Vagina (tissue), 2 donors: ENCODE results near the gene LSM12. TPM values are rescaled to one million over a fixed set of nuclear protein-coding genes. Genes with fewer than 3 reads are reported as not detected.
A peak's percentile ranks its signal among the peaks of the same experiment; 100 is the strongest.

Experiments used
- DNase-seq, 2 donors: peaks; one replicate each; pipeline ENCODE4 v3.0.0-alpha.2; 2017; ENCODE audit errors: extremely low spot score in 2 of 2
- H3K27ac ChIP-seq: fragments of 200-600 bp; sonication (generic); one replicate; pipeline ENCODE4 v1.5.1; 2019
- H3K27me3 ChIP-seq: fragments of 200-600 bp; sonication (generic); one replicate; pipeline ENCODE4 v1.5.1; 2019
- H3K36me3 ChIP-seq, 2 donors: fragments of 200-600 bp; sonication (generic); one replicate each; pipeline ENCODE4 v1.5.1; 2017 to 2019
- H3K4me1 ChIP-seq: fragments of 200-600 bp; sonication (generic); one replicate; pipeline ENCODE4 v1.5.1; 2019
- H3K4me3 ChIP-seq, 2 donors: fragments of 200-600 bp; sonication (generic); 1 replicate in 1 of 2; 2 replicates in 1 of 2; pipeline ENCODE4 v1.5.1; 2016 to 2019
- H3K9me3 ChIP-seq: fragments of 200-600 bp; sonication (generic); one replicate; pipeline ENCODE4 v1.5.1; 2019
- CTCF ChIP-seq, 3 experiments: fragments of 450-650 bp in 2 of 3; fragments of 200-600 bp in 1 of 3; sonication (generic) in 1 of 3; IDR thresholded peaks; one replicate each; pipeline ENCODE4 v1.5.1; 2017 to 2019; ENCODE audit warnings: antibody characterized with exemption in 3 of 3, mild to moderate bottlenecking in 2 of 3, moderate library complexity in 2 of 3
- POLR2A ChIP-seq, 2 donors: fragments of 450-650 bp; IDR thresholded peaks; one replicate each; pipeline ENCODE4 v1.6.1; 2017; ENCODE audit warnings: antibody characterized with exemption in 2 of 2, mild to moderate bottlenecking in 2 of 2, moderate library complexity in 2 of 2
- POLR2AphosphoS5 ChIP-seq, 2 donors: sonication (generic); formaldehyde crosslinking; IDR thresholded peaks; one replicate each; pipeline ENCODE4 v1.9.0; 2017; ENCODE audit warnings: antibody characterized with exemption in 2 of 2, mild to moderate bottlenecking in 2 of 2, low read depth in 1 of 2; ENCODE audit not compliant: insufficient read depth in 1 of 2
- intact Hi-C: fragments of 100-400 bp; cut with DNase I; formaldehyde crosslinking; loops from one replicate; pipeline ENCODE4 v1.15.1; 2023
- total RNA-seq: library from RNA; depleted of rRNA; stranded (reverse); fragments of >200 nt; gene quantifications from one replicate; pipeline ENCODE4 v1.2.3, GENCODE V29; 2016

LSM12 gene
- total RNA-seq, 1 donor from 2014 or later = 27.3 TPM

- peaks cover 14% of the 10 kb centered on the region for H3K4me1 ChIP-seq
- DNase-seq = no peak
- intact Hi-C loops = no loop called here
- no peaks in the 10 kb centered on the region for H3K27me3 ChIP-seq
- no peak overlapping the region for H3K27ac ChIP-seq
- no peak for TF ChIP-seq POLR2AphosphoS5 (IDR thresholded peaks at IDR 0.05; ENCODE audit: insufficient read depth in 1 of 2, low read depth in 1 of 2)
- no peak for TF ChIP-seq POLR2A (IDR thresholded peaks at IDR 0.05)
- TF ChIP-seq CTCF (IDR thresholded peaks at IDR 0.05) = no peak
- no peak overlapping the region for H3K4me3 ChIP-seq
- H3K36me3 ChIP-seq = peaks cover 0 to 60% of the 10 kb centered on the region in 2 donors
- H3K9me3 ChIP-seq = no peaks in the 10 kb centered on the region
These were observed 21.8 kb upstream of the LSM12 start for GRCh38 chr17:44088254-44088653.

- Histone ChIP-seq H3K36me3 (peaks cover 0 to 60% of the 10 kb centered on the region in 2 donors), H3K27me3 (no peaks in the 10 kb centered on the region), H3K4me3 (no peak overlapping the region), H3K4me1 (peaks cover 14% of the 10 kb centered on the region), H3K27ac (peak overlapping the region; percentile 45), H3K9me3 (no peaks in the 10 kb centered on the region)
- DNase-seq = no peak
- TF ChIP-seq POLR2A (IDR thresholded peaks at IDR 0.05) = no peak
- TF ChIP-seq CTCF (IDR thresholded peaks at IDR 0.05) = no peak
- no peak for TF ChIP-seq POLR2AphosphoS5 (IDR thresholded peaks at IDR 0.05; ENCODE audit: insufficient read depth in 1 of 2, low read depth in 1 of 2)
- intact Hi-C loops = no loop called here
These were observed 20.8 kb upstream of the LSM12 start for GRCh38 chr17:44087319-44087718.

GRCh38 chr17:44086364-44087311, 20.2 kb upstream of the LSM12 start:
- Histone ChIP-seq H3K4me1 (peaks cover 14% of the 10 kb centered on the region), H3K9me3 (no peaks in the 10 kb centered on the region), H3K4me3 (no peak overlapping the region), H3K36me3 (peaks cover 0 to 60% of the 10 kb centered on the region in 2 donors), H3K27me3 (no peaks in the 10 kb centered on the region), H3K27ac (peak overlapping the region; percentile 47)
- intact Hi-C loops = no loop called here
- TF ChIP-seq POLR2A (IDR thresholded peaks at IDR 0.05) (no peak), CTCF (IDR thresholded peaks at IDR 0.05) (no peak), POLR2AphosphoS5 (IDR thresholded peaks at IDR 0.05; ENCODE audit: insufficient read depth in 1 of 2, low read depth in 1 of 2) (peak in 1 of 2 donors; percentile 22)
- no peak for DNase-seq

GRCh38 chr17:44085908-44086307, 19.4 kb upstream of the LSM12 start:
- Histone ChIP-seq H3K4me3 (no peak overlapping the region), H3K36me3 (peaks cover 0 to 53% of the 10 kb centered on the region in 2 donors), H3K27me3 (no peaks in the 10 kb centered on the region), H3K27ac (no peak overlapping the region), H3K9me3 (no peaks in the 10 kb centered on the region), H3K4me1 (peaks cover 14% of the 10 kb centered on the region)
- no peak for DNase-seq
- TF ChIP-seq CTCF (IDR thresholded peaks at IDR 0.05) = no peak
- intact Hi-C loops = no loop called here

- intact Hi-C loops = no loop called here
- H3K4me1 ChIP-seq = peaks cover 14% of the 10 kb centered on the region
- DNase-seq = no peak
- peaks cover 0 to 61% of the 10 kb centered on the region in 2 donors for H3K36me3 ChIP-seq
- no peak overlapping the region for H3K27ac ChIP-seq
- no peak overlapping the region for H3K4me3 ChIP-seq
- no peaks in the 10 kb centered on the region for H3K9me3 ChIP-seq
- TF ChIP-seq CTCF (IDR thresholded peaks at IDR 0.05) = no peak
- TF ChIP-seq POLR2AphosphoS5 (IDR thresholded peaks at IDR 0.05; ENCODE audit: insufficient read depth in 1 of 2, low read depth in 1 of 2) = no peak
- H3K27me3 ChIP-seq = no peaks in the 10 kb centered on the region
These were observed 18.4 kb upstream of the LSM12 start for GRCh38 chr17:44084921-44085320.
